H9 (cell line): ENCODE data around the gene RBM8A. TPM values are rescaled to one million over a fixed set of nuclear protein-coding genes. Genes with fewer than 3 reads are reported as not detected.

Source experiments
- DNase-seq: peaks from one replicate; pipeline ENCODE4 v3.0.0-alpha.2; 2017
- H2AFZ ChIP-seq: one replicate; pipeline ENCODE4 v1.6.1; 2013; ENCODE audit warnings: mild to moderate bottlenecking, low read length, control low read depth, moderate library complexity
- H2AK5ac ChIP-seq: 2 replicates; pipeline ENCODE4 v1.6.1; 2013; ENCODE audit warnings: low read length, control low read depth, mixed read lengths; ENCODE audit not compliant: insufficient read length
- H2BK120ac ChIP-seq: one replicate; pipeline ENCODE4 v1.6.1; 2013; ENCODE audit warnings: low read depth, mild to moderate bottlenecking, low read length, control low read depth, inconsistent platforms; ENCODE audit not compliant: poor library complexity, severe bottlenecking
- H2BK12ac ChIP-seq: 2 replicates; pipeline ENCODE4 v1.6.1; 2013; ENCODE audit warnings: low read length, control low read depth, mixed read lengths, low read depth; ENCODE audit not compliant: insufficient read length
- H2BK15ac ChIP-seq: 2 replicates; pipeline ENCODE4 v1.6.1; 2013; ENCODE audit warnings: low read depth, low read length, control low read depth
- H2BK20ac ChIP-seq: one replicate; pipeline ENCODE4 v1.6.1; 2013; ENCODE audit warnings: low read depth, mild to moderate bottlenecking, low read length, control low read depth, inconsistent platforms; ENCODE audit not compliant: poor library complexity, severe bottlenecking
- H2BK5ac ChIP-seq: 2 replicates; pipeline ENCODE4 v1.6.1; 2013; ENCODE audit warnings: low read length, control low read depth, mixed read lengths; ENCODE audit not compliant: insufficient read length
- H3K14ac ChIP-seq: 2 replicates; pipeline ENCODE4 v1.6.1; 2013; ENCODE audit warnings: low read length, control low read depth; ENCODE audit not compliant: insufficient read depth
- H3K18ac ChIP-seq: 2 replicates; pipeline ENCODE4 v1.6.1; 2013; ENCODE audit warnings: low read depth, mild to moderate bottlenecking, mixed read lengths, low read length, control low read depth; ENCODE audit not compliant: insufficient read length
- H3K23ac ChIP-seq: 2 replicates; pipeline ENCODE4 v1.6.1; 2013; ENCODE audit warnings: low read length, control low read depth, mixed read lengths, low read depth; ENCODE audit not compliant: insufficient read length
- H3K23me2 ChIP-seq: 2 replicates; pipeline ENCODE4 v1.6.1; 2013; ENCODE audit warnings: low read depth, mild to moderate bottlenecking, mixed read lengths, low read length, control low read depth; ENCODE audit not compliant: insufficient read length, poor library complexity, severe bottlenecking
- H3K27ac ChIP-seq: 2 replicates; pipeline ENCODE4 v1.5.1; 2013; ENCODE audit warnings: low read length, control low read depth, mixed read lengths, low read depth; ENCODE audit not compliant: insufficient read length
- H3K27me3 ChIP-seq: 2 replicates; pipeline ENCODE4 v1.6.1; 2013; ENCODE audit warnings: low read length, control low read depth, inconsistent platforms; ENCODE audit not compliant: insufficient read depth
- H3K4ac ChIP-seq: 2 replicates; pipeline ENCODE4 v1.6.1; 2013; ENCODE audit warnings: low read depth, mild to moderate bottlenecking, control low read depth, inconsistent platforms, low read length, moderate library complexity
- H3K4me1 ChIP-seq: 2 replicates; pipeline ENCODE4 v1.6.1; 2013; ENCODE audit warnings: low read length, control low read depth, inconsistent platforms; ENCODE audit not compliant: insufficient read depth
- H3K4me2 ChIP-seq: 2 replicates; pipeline ENCODE4 v1.6.1; 2013; ENCODE audit warnings: low read length, control low read depth, mixed read lengths; ENCODE audit not compliant: insufficient read length, insufficient read depth
- H3K56ac ChIP-seq: 2 replicates; pipeline ENCODE4 v1.6.1; 2013; ENCODE audit warnings: low read depth, mild to moderate bottlenecking, mixed read lengths, low read length, control low read depth; ENCODE audit not compliant: insufficient read length
- H3K79me1 ChIP-seq: 2 replicates; pipeline ENCODE4 v1.6.1; 2013; ENCODE audit warnings: low read depth, mild to moderate bottlenecking, moderate library complexity, low read length, control low read depth, inconsistent platforms; ENCODE audit not compliant: insufficient read depth, poor library complexity, severe bottlenecking
- H3K79me2 ChIP-seq: 2 replicates; pipeline ENCODE4 v1.6.1; 2013; ENCODE audit warnings: low read length, control low read depth, inconsistent platforms; ENCODE audit not compliant: insufficient read depth
- H3K9ac ChIP-seq: 2 replicates; pipeline ENCODE4 v1.6.1; 2013; ENCODE audit warnings: low read length, control low read depth, mixed read lengths; ENCODE audit not compliant: insufficient read length; ENCODE audit errors: extremely low read depth
- H3K9me3 ChIP-seq: one replicate; pipeline ENCODE4 v1.6.1; 2013; ENCODE audit warnings: low read depth, low read length, inconsistent platforms; ENCODE audit not compliant: control insufficient read depth
- H3T11ph ChIP-seq: one replicate; pipeline ENCODE4 v1.6.1; 2013; ENCODE audit warnings: mild to moderate bottlenecking, low read length, control low read depth, inconsistent platforms
- H4K20me1 ChIP-seq: one replicate; pipeline ENCODE4 v1.6.1; 2013; ENCODE audit not compliant: control insufficient read depth, insufficient read length, insufficient read depth
- H4K5ac ChIP-seq: 2 replicates; pipeline ENCODE4 v1.6.1; 2013; ENCODE audit warnings: low read depth, mild to moderate bottlenecking, mixed read lengths, low read length, control low read depth; ENCODE audit not compliant: insufficient read length
- H4K8ac ChIP-seq: replicated peaks from 2 replicates; pipeline ENCODE4 v1.6.1; 2013; ENCODE audit warnings: low read length, control low read depth, mixed read lengths, low read depth; ENCODE audit not compliant: insufficient read length
- H4K91ac ChIP-seq: 2 replicates; pipeline ENCODE4 v1.6.1; 2013; ENCODE audit warnings: low read depth, mild to moderate bottlenecking, moderate library complexity, mixed read lengths, low read length, control low read depth; ENCODE audit not compliant: insufficient read length
- H3K27ac Mint-ChIP-seq, 3 experiments: 2 replicates in 2 of 3; 3 replicates in 1 of 3; pipeline ENCODE4 v1.8.0; 2020 to 2021; ENCODE audit warnings: mixed read lengths in 3 of 3, mild to moderate bottlenecking in 1 of 3, moderate library complexity in 1 of 3
- H3K27me3 Mint-ChIP-seq: 2 replicates; pipeline ENCODE4 v1.8.0; 2021; ENCODE audit warnings: low read depth, mild to moderate bottlenecking, moderate library complexity, mixed read lengths
- H3K36me3 Mint-ChIP-seq, 3 experiments: 2 replicates in 2 of 3; 3 replicates in 1 of 3; pipeline ENCODE4 v1.8.0; 2020 to 2021; ENCODE audit warnings: low read depth in 3 of 3, mixed read lengths in 3 of 3; ENCODE audit not compliant: insufficient read depth in 1 of 3
- H3K4me1 Mint-ChIP-seq, 2 experiments: 2 replicates each; pipeline ENCODE4 v1.8.0; 2020; ENCODE audit warnings: mixed read lengths in 2 of 2
- H3K4me3 Mint-ChIP-seq, 2 experiments: 2 replicates in 1 of 2; 3 replicates in 1 of 2; pipeline ENCODE4 v1.8.0; 2020 to 2021; ENCODE audit warnings: mild to moderate bottlenecking in 2 of 2, mixed read lengths in 2 of 2, moderate library complexity in 1 of 2
- H3K9me3 Mint-ChIP-seq, 2 experiments: 2 replicates in 1 of 2; 3 replicates in 1 of 2; pipeline ENCODE4 v1.8.0; 2020; ENCODE audit warnings: mild to moderate bottlenecking in 2 of 2, mixed read lengths in 2 of 2, moderate library complexity in 1 of 2
- WGBS: extraction: QIAGEN DNeasy Blood & Tissue Kit; methylation state at CpG from one replicate; pipeline ENCODE4 v1.1.7; 2013; ENCODE audit warnings: missing lambda C conversion rate, low lambda C conversion rate, mixed read lengths; ENCODE audit not compliant: insufficient read length; ENCODE audit errors: extremely low coverage; 5-methylcytosine and 5-hydroxymethylcytosine counted together
- total RNA-seq: library from RNA; stranded (reverse); gene quantifications from 2 replicates; pipeline ENCODE4 v1.2.1, GENCODE V29; 2021
- TF ChIP-seq, protein P1 (sequence below): fragments of 200-600 bp; sonication (generic); conservative IDR thresholded peaks from 3 replicates; pipeline ENCODE4 v1.8.0; 2021; ENCODE audit warnings: antibody characterized with exemption, mild to moderate bottlenecking

Gene RBM8A
- total RNA-seq, 1 experiment from 2014 or later = 298 TPM

DNA sequence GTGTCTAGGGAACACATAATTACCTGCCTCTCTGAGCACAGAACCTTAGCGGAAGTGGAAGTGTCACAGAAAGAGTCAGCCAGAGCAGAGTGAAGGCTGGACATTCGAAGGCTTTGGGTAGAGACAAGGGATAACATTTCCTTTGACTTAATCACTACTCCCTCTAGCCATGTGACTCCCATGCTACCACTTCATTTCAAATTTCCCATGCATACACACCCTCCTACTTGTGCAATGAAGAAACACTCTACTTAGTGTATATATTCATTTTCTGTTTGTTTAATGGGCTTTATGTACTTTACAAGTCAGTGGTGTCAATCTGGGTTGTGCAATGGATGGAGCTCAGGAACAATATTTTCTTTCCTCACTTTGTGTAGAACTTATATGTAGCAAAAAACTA lies 48.6 kb downstream of the RBM8A start:
- Histone ChIP-seq H3K4me1 (peaks cover 7% of the 10 kb centered on the region; the same call in 1 of the 2 replicates), H3K23ac (no peak overlapping the region), H4K8ac (no peak overlapping the region), H3K9me3 (no peaks in the 10 kb centered on the region), H2BK120ac (no peak overlapping the region), H2AK5ac (no peak overlapping the region), H3K4ac (no peak overlapping the region), H3K9ac (no peak overlapping the region), H4K5ac (no peak overlapping the region), H2AFZ (no peak overlapping the region), H3K18ac (no peak overlapping the region), H3K14ac (no peak overlapping the region), H2BK12ac (no peak overlapping the region), H3K56ac (no peak overlapping the region), H4K20me1 (no peaks in the 10 kb centered on the region), H3K79me1 (no peaks in the 10 kb centered on the region), H2BK5ac (no peak overlapping the region), H3K23me2 (no peaks in the 10 kb centered on the region), H2BK20ac (no peak overlapping the region), H3T11ph (no peak overlapping the region), H2BK15ac (no peak overlapping the region), H4K91ac (no peak overlapping the region), H3K4me2 (no peak overlapping the region), H3K27me3 (no peaks in the 10 kb centered on the region; the same call in 1 of the 2 replicates), H3K79me2 (no peaks in the 10 kb centered on the region), H3K27ac (no peak overlapping the region)
- TF ChIP-seq, protein P1, sequence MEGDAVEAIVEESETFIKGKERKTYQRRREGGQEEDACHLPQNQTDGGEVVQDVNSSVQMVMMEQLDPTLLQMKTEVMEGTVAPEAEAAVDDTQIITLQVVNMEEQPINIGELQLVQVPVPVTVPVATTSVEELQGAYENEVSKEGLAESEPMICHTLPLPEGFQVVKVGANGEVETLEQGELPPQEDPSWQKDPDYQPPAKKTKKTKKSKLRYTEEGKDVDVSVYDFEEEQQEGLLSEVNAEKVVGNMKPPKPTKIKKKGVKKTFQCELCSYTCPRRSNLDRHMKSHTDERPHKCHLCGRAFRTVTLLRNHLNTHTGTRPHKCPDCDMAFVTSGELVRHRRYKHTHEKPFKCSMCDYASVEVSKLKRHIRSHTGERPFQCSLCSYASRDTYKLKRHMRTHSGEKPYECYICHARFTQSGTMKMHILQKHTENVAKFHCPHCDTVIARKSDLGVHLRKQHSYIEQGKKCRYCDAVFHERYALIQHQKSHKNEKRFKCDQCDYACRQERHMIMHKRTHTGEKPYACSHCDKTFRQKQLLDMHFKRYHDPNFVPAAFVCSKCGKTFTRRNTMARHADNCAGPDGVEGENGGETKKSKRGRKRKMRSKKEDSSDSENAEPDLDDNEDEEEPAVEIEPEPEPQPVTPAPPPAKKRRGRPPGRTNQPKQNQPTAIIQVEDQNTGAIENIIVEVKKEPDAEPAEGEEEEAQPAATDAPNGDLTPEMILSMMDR = no peak
- no peaks in the 10 kb centered on the region for H3K36me3 Mint-ChIP-seq
- no peaks in the 10 kb centered on the region for H3K9me3 Mint-ChIP-seq
- peaks cover 42% of the 10 kb centered on the region for H3K27me3 Mint-ChIP-seq
- no peak overlapping the region; a peak in 1 of 7 replicates for H3K27ac Mint-ChIP-seq
- H3K4me1 Mint-ChIP-seq = peaks cover 31 to 34% of the 10 kb centered on the region in 2 experiments
- DNase-seq = no peak
- H3K4me3 Mint-ChIP-seq = no peak overlapping the region
- WGBS = no CpG with 5 or more reads among the region's 2 CpGs
